ENCODE measurements around the gene MSH3. TPM values are rescaled to one million over a fixed set of nuclear protein-coding genes. Genes with fewer than 3 reads are reported as not detected.
"Not testable (repeated sequence)": the region's sequence is repeated elsewhere in the genome, so short reads cannot be mapped to it uniquely, and the experiment has no call there.

The MSH3 gene
- total and polyA plus RNA-seq, 8 donors: 2.3 to 25.5 (median 9.9) TPM

DNA sequence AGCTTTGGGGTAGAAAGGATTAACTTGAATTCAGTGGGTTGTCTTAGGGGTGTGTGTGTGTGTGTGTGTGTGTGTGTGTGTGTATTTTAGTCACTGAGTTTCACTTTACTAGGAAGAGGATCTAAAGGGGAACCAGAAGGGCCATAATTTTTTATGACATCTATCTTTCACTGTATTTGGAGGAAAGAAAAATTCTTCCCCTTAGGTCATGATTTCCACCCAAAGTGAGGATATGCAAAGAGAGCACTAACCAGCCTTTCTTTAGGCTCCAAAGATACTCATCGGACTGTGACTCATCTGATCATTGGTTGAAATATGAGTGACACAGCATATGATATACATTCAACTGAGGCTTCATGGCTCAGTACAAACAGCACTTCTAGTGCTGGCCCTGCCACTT, 230.5 kb downstream of the MSH3 start:
- no peaks in the 10 kb centered on the region for H3K27me3 ChIP-seq
- H3K36me3 ChIP-seq: peaks cover 0 to 23% (median 21%) of the 10 kb centered on the region in 4 donors
- no peak overlapping the region for H3K4me3 ChIP-seq
- intact Hi-C loops (cut with DNase I; ENCODE audit: low total_unique reads): no loop called here
- DNase-seq: no peak
- H3K4me1 ChIP-seq: no peaks in the 10 kb centered on the region
- H3K9me3 ChIP-seq: no peaks in the 10 kb centered on the region
- 88 to 100% (median 97%) methylated on average over 1 of the region's 1 CpG for WGBS, 5 donors
- no peak overlapping the region for H3K27ac ChIP-seq
- no peak for TF ChIP-seq EP300 (IDR thresholded peaks at IDR 0.05)
- no peak for TF ChIP-seq POLR2A (IDR thresholded peaks at IDR 0.05)
- no peak for TF ChIP-seq POLR2AphosphoS5 (IDR thresholded peaks at IDR 0.05)
- TF ChIP-seq, protein P1, sequence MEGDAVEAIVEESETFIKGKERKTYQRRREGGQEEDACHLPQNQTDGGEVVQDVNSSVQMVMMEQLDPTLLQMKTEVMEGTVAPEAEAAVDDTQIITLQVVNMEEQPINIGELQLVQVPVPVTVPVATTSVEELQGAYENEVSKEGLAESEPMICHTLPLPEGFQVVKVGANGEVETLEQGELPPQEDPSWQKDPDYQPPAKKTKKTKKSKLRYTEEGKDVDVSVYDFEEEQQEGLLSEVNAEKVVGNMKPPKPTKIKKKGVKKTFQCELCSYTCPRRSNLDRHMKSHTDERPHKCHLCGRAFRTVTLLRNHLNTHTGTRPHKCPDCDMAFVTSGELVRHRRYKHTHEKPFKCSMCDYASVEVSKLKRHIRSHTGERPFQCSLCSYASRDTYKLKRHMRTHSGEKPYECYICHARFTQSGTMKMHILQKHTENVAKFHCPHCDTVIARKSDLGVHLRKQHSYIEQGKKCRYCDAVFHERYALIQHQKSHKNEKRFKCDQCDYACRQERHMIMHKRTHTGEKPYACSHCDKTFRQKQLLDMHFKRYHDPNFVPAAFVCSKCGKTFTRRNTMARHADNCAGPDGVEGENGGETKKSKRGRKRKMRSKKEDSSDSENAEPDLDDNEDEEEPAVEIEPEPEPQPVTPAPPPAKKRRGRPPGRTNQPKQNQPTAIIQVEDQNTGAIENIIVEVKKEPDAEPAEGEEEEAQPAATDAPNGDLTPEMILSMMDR (IDR thresholded peaks at IDR 0.05): no peak

- no peak for TF ChIP-seq POLR2A (IDR thresholded peaks at IDR 0.05)
- Histone ChIP-seq H3K4me1 (no peaks in the 10 kb centered on the region), H3K4me3 (no peak overlapping the region), H3K9me3 (no peaks in the 10 kb centered on the region), H3K27ac (no peak overlapping the region), H3K36me3 (peaks cover 0 to 26% (median 25%) of the 10 kb centered on the region in 4 donors), H3K27me3 (no peaks in the 10 kb centered on the region)
- intact Hi-C loops (cut with DNase I; ENCODE audit: low total_unique reads): no loop called here
- peak in 1 of 2 donors; percentile 10 for DNase-seq
Observed at GRCh38 chr5:80885396-80886000, 231.0 kb downstream of the MSH3 start.

GRCh38 chr5:80894083-80894482, 239.6 kb downstream of the MSH3 start:
- peaks cover 0 to 21% (median 16%) of the 10 kb centered on the region in 4 donors for H3K36me3 ChIP-seq
- no peaks in the 10 kb centered on the region for H3K27me3 ChIP-seq
- no peaks in the 10 kb centered on the region for H3K9me3 ChIP-seq
- 82 to 95% (median 89%) methylated on average over 3 of the region's 3 CpGs for WGBS, 5 donors
- TF ChIP-seq EP300 (IDR thresholded peaks at IDR 0.05): no peak
- TF ChIP-seq, protein P1 (IDR thresholded peaks at IDR 0.05): no peak
- no peak for TF ChIP-seq POLR2AphosphoS5 (IDR thresholded peaks at IDR 0.05)
- TF ChIP-seq POLR2A (IDR thresholded peaks at IDR 0.05): no peak
- no peak for DNase-seq
- H3K27ac ChIP-seq: no peak overlapping the region
- intact Hi-C loops (cut with DNase I; ENCODE audit: low total_unique reads): no loop called here
- no peaks in the 10 kb centered on the region for H3K4me1 ChIP-seq
- no peak overlapping the region for H3K4me3 ChIP-seq

DNA sequence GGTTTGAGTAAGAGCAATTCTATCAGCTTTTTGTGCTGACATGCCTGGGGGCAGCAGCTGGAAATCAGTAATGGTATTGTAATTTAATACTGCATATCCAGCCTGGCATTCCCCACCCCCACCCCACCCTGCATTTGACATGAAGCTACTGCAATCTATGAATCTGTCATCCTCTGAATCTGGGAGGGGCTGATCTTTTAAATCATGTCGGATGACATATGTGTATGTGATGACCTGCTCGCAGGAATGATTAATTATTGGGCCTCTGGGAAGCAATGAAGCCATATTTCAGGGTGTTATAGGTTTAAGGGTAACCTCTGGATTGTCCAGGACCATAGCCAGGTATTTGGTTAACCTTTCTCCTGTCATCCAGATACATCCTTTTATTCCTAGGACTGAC, 241.1 kb downstream of the MSH3 start:
- intact Hi-C loops (cut with DNase I; ENCODE audit: low total_unique reads): no loop called here
- TF ChIP-seq, protein P1 (IDR thresholded peaks at IDR 0.05): no peak
- no peak for TF ChIP-seq EP300 (IDR thresholded peaks at IDR 0.05)
- Histone ChIP-seq H3K9me3 (peaks cover 0 to 7% (median 0%) of the 10 kb centered on the region in 4 donors), H3K4me3 (no peak overlapping the region), H3K36me3 (peaks cover 0 to 9% (median 4%) of the 10 kb centered on the region in 4 donors), H3K27ac (no peak overlapping the region), H3K4me1 (no peaks in the 10 kb centered on the region), H3K27me3 (no peaks in the 10 kb centered on the region)
- no peak for DNase-seq
- 85 to 98% (median 96%) methylated on average over 2 of the region's 2 CpGs for WGBS, 5 donors

DNA sequence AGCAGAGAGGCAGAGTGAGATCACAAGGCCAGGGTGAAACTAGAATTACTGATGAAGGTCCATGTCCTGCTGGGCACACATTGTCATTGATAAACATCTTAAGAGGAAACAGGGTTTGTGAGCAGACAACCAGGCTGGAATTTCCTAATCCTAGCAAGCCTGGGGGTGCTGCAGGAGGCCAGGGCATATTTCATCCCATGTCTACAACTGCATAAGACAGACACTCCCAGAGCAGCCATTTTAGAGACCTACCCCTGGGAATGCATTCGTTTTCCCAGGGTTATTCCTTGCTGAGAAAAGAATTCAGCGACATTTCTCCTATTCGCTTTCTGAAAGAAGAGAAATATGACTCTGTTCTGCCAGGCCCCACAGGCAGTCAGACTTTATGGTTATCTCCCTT, 248.2 kb downstream of the MSH3 start:
- intact Hi-C loops (cut with DNase I; ENCODE audit: low total_unique reads); H3K27ac ChIP-seq; H3K27me3 ChIP-seq; H3K36me3 ChIP-seq; H3K4me1 ChIP-seq; DNase-seq; H3K4me3 ChIP-seq: not testable (repeated sequence)
- peaks cover 5 to 35% (median 14%) of the 10 kb centered on the region in 4 donors for H3K9me3 ChIP-seq
- 85 to 96% (median 90%) methylated on average over 3 of the region's 3 CpGs for WGBS, 5 donors

Measured in stomach (tissue), 9 donors.